GM11168 (cell line): ENCODE data around the gene SLC25A21.

Experiments used
- in situ Hi-C: fragments of 300-500 bp; cut with MboI; formaldehyde crosslinking; loops from one replicate; pipeline ENCODE4 v1.12.0; 2022; ENCODE audit warnings: low sequenced_read_pairs; ENCODE audit not compliant: unreplicated experiment

Gene SLC25A21

DNA sequence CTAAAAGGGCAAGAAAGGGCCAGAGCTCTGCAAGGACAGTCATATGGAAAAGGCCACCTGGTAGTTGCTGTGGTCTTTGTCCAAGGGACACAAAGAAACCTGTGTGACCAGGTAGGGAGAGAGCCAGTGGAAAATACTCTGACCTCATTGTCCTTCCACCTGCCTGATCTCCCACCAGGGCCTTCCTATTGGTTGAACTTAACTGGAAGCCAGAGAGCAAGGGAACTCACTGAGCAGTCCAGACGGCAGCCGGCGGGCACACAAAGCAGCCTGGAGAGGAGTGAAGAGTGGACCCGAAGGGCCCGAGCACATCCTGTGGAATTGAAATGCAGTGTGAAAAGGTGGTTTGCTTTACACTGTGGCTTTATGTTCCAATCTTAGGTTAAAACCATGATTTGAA is 120.7 kb downstream of the SLC25A21 start:
- in situ Hi-C loops = no loop called here

DNA sequence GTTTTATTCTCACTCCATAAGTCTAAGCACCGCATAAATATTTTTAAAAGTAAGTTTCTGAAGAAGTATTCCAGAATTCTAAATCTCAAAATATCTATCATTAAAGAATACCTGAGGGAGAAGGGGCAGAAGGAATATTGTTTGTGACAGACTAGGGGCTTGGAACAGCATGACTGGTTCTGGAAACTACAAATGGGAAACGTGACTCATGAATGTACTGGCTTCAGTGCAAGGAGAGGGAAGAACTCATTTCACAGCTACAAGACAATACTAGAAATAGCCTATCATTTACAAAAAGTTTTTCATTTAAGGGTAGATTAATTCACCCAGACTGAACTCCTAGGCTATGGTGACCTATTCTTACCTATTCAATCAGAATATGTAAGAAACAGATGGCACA is 121.3 kb downstream of the SLC25A21 start:
- in situ Hi-C loops = no loop called here

DNA sequence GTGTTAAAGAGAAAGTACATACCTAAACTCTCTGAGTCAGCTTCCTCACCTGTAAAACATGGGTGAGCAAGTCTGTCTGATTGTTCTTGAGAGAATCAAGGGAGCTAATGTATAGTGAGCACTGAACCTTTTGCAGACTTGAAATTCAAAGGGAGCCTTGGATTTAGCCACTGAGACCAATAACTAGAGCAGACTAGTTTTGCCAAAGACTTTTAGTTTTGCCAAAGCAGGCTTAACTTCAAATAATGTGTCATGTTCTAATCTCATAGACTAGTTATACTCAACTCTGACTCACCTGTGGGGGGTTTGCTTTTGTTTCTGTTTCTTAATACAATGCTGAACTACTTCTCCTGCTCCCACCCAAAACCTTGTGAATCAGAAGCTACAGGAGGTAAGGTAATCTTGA is 123.7 kb downstream of the SLC25A21 start:
- in situ Hi-C loops = no loop called here

DNA sequence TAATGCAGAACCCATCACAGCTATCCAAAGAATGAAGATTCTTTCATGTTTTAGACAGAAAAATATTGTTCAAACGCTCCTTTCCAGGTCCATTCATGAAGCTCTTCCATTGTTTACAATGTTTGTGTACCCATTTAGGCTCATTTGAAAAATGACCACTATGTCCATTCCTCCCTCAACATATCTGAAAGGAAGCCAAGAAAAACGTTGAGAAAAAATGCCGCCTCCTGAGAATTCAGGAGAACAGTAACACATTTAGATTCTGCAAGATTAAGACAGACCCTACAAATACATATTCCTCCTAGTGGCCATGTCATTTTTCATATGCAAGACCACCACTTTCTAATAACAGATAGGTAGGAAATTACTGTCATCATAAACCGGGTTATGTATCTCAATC is 124.4 kb downstream of the SLC25A21 start:
- in situ Hi-C loops = no loop called here

DNA sequence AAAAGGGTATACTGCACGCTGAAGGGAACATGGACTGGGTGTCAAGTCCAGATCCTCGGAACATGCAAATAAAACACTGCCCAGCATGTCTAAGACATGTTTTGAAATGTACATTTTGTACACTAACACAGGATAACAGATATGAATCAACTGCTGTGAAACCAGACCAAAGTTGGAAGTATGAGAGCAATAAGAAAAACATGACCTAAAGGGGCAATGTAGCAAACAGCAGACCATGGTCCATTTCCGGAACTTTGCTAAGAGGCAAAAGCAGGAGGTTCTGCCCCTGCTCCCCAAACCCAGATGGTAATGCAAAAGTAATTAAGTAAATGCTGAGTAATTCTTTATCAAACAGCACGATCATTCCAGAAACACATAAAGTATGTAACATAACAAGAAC is 125.2 kb downstream of the SLC25A21 start:
- in situ Hi-C loops = no loop called here

DNA sequence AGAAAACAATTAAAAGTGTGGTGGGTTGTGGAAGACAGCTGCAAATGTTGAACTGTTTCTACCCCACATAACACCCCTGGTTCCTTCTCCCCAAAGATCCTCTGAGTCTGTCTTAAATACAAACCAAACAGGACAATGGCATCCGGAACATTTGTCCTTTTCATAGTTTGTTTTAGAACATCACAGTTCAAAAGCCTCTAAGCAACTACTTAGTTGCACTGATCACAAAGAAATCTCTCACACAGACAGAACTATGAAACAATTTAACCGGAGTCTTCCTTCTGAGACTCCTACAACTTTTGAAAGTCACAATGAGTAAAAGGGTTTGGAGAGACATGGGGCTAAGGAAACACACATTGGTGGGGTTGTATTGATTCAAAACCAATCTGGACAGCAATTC is 125.6 kb downstream of the SLC25A21 start:
- in situ Hi-C loops = no loop called here

DNA sequence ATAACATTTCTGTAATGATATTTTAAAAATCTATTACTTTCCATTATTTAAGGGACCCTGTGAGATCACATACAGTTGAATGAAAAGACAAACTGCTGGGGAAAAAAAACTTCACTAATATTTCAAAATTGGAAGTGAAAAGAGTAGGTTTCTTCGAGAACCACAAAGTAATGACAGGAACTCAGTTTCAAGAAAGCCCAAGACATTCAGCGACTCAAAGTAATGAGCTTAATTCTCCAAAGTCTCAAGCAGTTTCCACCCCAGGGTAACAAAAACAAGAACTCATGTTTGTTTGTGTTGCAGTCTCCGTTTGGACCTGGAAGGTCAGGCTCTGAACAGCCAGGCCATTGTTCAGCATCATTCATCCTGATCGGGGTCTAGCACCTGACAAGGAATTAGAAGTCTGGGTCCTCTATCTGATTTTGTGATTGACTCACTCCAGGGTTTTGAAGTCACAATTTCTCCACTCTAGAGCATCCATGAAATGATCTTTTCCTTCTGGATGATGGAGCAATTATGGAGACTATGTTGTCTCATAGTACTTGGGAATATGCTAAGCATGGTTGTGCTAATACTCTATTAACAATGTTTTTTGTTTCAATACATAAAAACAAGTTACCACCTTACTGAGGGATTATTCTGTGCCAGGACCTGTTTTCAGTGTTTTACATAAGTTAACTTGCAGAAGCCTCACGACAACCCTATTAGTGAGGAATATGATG is 126.9 kb downstream of the SLC25A21 start:
- in situ Hi-C loops = no loop called here

DNA sequence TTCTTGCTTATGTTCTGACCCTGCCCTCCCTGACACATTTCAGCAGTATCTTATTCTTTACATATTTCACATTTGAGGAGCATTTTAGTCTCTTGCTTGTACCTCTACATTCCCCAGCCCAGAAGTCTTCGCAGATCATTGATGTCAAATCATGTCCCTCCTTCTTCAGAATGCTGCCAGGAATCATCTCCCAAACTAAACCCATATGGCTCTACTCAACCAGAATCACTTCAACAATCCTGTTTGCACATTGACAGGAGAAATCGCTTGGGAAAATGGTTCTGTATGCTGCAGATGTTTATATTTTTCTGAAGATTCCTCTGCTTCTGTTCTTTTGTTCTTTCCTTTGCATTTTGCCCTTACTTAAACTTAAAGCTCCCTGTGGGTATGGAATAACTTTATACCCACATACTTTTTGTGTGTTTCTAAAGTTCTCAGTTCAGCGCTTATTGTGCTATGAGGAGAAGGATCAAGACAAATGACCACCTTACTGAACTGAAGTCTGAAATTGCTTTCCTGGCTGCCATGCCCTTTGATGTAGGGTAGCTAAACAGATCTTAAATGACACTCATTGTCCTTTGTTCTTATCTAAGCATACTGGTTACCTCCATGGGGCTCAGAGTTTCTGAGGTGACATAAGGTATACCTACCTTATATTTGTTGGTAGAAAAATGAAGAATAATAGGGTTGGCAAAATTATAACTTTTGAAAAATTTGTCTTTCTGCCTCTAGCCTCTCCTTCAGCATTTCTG is 134.6 kb downstream of the SLC25A21 start:
- in situ Hi-C loops = no loop called here

DNA sequence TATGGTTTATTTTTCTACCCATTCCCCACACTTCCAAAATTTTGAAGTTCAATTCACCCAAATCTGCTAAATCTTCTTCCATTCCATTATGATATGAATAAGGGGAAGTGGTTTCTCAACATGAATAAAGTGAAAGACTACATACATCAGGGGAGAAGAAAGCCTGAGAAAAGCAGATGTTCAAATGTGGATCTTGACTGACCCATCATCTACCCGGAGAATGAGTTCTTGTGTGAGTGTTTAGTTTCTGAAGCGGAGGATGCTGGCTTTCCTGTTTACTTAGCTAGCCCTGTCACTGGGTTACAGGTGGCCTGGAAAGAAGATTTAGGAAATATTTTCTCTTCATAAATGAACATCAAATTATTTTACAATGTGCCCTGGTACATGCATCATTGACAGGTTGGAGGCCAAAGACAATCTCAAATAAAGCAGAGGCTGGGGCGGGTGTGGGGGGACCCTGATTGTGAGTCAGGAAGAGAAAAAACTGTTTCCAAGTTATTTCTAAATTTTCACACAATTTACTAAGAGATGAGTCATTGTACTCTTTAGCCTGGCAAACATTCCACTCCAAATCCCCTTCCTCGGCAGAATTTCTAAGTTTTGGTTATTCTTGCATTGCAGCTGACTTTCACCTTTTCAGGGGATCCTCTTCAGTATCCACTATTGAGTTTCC is 135.6 kb downstream of the SLC25A21 start:
- in situ Hi-C loops = no loop called here

DNA sequence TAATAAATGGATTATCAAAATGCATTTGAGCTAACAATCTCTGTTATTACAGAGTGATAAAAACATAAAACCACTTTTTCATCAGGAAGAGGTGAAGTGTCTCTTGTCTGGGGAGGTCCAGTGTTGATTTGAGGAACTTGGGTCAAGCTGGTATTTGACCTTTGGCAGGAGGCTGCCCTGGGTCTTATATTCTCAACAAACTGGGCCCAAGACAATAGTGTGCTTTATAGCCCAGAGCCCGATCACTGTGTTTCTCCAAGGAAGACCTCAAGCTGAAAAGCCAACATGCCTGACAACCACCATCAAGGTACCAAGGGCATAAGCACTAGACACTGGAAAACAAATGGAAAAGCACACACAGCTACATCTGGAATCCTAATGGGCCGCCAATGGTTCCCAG is 137.0 kb downstream of the SLC25A21 start:
- in situ Hi-C loops = no loop called here

DNA sequence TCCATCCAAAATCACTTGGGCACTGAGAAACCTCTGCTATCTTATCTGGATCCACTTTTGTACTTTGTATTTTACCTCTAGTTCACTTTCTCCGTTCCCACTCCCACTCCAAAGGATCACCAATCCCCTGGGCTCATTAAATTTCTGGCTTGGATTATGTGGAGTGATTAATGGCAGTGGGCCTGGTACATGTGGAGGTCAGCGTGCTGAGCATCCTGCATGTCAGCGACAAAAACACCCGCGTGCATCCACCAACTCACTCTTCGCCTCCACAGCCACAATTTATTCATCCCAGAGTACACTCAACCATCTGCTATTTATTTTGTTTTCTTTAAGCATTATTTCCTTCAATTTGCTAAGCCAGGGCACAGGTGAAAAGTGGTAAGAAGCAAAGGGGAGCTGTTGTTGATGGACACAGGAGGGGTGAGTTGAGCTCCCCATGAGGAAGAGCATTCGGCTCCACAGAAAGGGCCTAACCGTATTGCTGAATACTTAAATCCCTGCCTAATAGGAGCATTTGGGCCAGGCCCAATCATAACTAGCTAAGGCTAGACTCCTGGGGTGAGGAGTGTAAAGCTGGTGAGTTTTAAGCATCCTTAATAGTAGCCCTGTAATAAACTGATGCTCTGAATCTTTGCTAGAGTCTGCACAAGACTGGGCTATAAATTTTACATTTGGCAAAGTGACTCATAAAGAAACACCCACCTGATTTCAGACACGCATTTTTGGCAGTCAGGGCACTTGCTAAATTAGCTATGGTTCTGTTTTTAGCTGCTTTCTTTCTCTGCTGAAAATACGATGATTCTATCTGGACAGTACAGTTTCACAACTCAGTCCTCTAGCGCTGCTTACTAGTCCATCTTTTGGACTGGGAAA is 137.8 kb downstream of the SLC25A21 start:
- in situ Hi-C loops = no loop called here

DNA sequence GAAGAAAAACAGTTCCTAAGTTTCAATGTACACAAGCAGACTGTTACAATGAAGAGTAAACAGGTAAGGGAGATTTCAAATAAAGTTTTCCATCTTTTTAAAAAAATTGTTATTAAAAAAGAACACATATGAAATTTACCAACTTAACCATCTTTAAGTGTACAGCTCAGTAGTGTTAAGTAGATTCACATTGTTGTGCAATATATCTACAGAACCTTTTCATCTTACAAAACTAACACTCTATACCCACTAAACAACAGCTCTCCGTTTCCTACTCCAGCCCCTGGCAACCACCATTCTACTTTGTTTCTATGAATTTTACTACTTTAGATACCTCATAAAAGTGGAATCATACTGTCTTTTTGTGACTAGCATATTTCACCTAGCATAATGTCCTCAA is 139.5 kb downstream of the SLC25A21 start:
- in situ Hi-C loops = no loop called here

DNA sequence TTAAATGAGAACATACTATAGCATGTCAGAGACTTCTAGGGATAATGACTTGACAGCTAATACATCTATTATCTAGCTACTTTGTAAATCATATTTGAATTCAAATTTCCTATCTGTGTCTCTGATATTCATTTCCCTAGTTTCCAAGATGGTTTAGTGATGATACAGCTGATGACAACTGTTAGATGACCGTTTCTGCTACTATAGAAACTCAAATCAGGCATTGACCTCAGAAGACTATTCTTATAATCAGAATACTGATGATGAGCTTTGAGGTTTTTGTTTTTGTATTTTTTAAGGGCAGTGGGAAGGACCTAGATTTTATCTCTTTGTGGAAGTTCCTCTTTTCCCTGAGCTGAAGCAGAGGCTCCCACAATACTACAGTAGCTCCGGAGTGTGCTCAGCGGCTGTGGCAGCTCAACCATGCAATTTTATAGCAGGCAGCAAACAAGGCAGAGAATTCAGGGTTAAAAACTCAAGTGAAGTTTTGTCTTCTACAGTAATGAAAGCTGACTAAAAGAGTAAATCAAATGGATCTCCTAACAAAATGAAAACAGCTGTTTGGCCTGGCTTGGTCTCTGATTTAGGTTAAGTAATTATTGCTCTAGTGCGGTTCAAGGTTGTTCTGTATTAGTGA is 145.1 kb downstream of the SLC25A21 start:
- in situ Hi-C loops = no loop called here

DNA sequence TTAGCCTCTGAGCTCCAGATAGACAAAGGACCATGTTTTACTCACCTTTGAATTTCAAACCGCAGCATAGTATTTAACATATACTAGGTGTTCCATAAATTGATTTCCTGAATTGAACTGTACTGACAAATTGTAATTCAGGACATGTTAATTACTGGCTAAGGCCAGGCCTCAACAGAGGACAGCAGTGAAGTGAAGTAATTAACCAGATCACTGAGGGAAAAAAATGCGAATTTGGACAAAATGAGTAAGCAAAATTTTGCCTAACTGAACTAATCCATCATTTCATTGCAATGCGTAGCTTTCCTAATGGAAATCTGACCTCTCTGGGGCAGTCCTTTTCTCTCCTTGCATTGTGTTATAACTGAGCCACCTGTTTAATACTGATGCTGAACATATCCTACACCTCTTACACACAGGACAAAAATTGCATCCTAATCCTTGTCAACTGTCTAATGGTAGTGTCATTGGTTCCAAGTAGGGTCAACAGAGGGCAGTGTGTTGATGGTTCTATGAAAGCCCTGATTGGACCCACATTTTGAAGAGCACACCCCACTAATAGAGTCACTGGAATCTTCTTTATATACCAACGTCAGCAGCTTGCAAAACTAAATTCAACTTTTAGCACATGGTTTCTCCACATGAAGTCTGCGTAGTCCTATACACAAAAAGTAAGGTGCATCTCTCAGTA is 148.4 kb downstream of the SLC25A21 start:
- in situ Hi-C loops = no loop called here

DNA sequence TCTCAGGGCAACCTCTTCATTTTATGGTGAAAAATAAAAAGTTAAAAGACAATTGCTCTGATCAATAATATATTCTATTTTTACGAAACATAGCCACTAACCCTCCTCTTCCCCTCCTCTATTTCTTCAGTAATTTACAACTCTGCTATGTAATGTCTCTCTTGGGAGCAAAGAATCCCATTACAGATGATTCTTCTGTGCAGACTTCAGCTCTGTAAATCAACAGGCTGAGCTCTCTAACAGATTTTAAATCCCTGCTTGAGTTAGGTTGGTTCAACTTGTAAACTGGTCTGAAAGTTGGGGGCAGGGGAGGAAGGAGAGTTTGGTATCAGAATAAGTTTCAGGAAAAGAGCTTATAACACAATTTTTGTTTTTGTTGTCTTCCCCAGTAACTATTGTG is 151.0 kb downstream of the SLC25A21 start:
- in situ Hi-C loops = no loop called here

DNA sequence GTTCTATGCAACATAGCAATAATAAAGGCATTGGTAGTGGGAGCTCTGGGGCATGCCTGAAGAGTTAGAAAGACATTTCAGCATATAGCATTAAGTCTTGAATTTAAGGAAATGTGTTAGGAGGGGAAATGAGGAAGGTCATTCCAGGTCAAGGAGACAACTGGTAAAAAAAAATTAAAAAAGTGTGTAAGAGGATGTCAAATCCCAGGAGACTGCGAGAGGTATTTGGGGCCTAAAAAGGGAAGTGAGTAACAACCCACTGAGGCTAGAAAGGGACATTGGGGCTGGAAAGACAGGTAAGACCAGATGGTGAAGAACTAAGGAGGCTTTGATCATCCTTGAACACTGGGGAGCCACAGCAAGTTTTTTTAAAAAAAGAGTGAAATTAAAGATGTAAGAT is 152.9 kb downstream of the SLC25A21 start:
- in situ Hi-C loops = no loop called here

DNA sequence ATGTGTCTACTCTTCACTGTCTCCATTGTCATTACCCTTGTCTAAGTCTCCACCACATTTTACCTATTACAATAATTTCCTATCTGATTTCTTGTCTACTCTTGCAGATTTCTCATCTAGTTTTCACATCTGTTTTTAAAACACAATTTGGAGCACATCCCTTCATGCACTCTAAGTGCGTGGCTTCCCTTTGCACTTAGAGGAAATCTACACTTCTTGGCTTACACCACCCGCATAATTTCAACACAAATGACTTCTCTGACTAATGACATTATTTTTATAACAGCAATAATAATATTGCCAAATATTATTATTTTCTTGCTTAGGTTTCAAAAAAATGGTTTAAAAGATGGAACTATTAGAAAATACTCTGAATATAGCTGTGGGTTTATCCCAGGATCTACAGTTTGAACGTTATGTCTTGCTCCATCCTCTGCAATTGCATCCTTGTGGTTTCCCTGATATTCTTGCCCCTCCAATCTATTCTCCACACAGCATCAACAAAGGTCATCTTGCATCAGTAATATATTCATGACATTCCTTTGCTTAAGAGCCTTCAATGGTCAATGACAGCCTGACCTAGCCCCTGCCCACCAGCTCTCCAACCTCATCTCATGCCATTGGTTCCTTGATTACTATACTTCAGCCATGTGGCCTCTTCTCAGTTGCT is 153.7 kb downstream of the SLC25A21 start:
- in situ Hi-C loops = no loop called here

DNA sequence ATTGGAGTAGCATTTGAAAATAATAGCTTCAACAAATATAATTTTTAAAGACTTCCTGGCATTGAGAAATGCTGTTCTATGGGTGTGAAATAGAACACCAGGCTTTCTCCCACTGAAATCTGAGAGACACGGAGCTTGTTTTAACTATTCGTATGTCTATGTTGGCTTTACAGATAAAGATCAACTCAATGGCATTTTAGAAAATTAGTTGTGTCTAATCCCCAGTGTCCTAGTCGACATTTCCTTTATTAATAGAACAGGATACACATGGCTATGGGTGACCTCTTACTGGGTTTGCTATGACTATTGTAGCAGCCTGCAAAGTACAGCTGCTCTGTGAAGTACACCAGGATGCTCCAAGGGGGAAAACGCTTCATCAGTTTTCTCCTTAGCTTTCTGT is 159.3 kb downstream of the SLC25A21 start:
- in situ Hi-C loops = no loop called here

DNA sequence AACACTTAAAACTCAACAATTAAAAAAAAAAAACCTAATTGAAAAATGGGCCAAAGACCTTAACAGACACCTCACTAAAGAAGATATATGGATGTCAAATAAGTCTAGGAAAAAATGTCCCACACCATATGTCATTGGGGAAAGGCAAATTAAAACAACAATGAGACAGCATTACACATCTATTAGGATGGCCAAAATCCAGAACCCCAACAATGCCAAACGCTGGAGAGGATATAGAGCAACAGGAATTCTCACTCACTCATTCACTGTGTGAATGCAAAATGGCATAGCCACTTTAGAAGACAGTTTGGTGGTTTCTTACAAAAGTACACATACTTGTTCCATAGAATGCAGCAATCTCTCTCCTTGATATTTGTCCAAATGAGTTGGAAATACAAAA is 173.7 kb downstream of the SLC25A21 start:
- in situ Hi-C loops = no loop called here
